ENCODE results near the gene TUBGCP2.

TUBGCP2 gene

GRCh38 chr10:133277277-133277992 is 31.2 kb downstream of the TUBGCP2 start:
- H3K4me3 ChIP-seq (ENCODE audit: low read depth, low read length): no peak overlapping the region
- no peak for TF ChIP-seq CTCF (IDR thresholded peaks at IDR 0.05; ENCODE audit: insufficient read depth, low read depth, low read length, missing control alignments)
- no peak for DNase-seq (ENCODE audit: low read depth)

- H3K4me3 ChIP-seq (ENCODE audit: low read depth, low read length): peak within 1 kb of the TSS; percentile 89
- TF ChIP-seq CTCF (IDR thresholded peaks at IDR 0.05; ENCODE audit: insufficient read depth, low read depth, low read length, missing control alignments): no peak
- peak; percentile 78 for DNase-seq (ENCODE audit: low read depth)
Observed at GRCh38 chr10:133276435-133277201, 32.1 kb downstream of the TUBGCP2 start, which contains the start of gene ADAM8. ADAM8 (minus strand) TSS chr10:133276868; CDS start chr10:133276817, 51 bp downstream.

GRCh38 chr10:133276100-133276434 is 32.6 kb downstream of the TUBGCP2 start:
- H3K4me3 ChIP-seq (ENCODE audit: low read depth, low read length): peak overlapping the region; percentile 89
- no peak for TF ChIP-seq CTCF (IDR thresholded peaks at IDR 0.05; ENCODE audit: insufficient read depth, low read depth, low read length, missing control alignments)

GRCh38 chr10:133275684-133276092 is 33.0 kb downstream of the TUBGCP2 start:
- peak; percentile 68 for DNase-seq (ENCODE audit: low read depth)
- peak; percentile 58 for TF ChIP-seq CTCF (IDR thresholded peaks at IDR 0.05; ENCODE audit: insufficient read depth, low read depth, low read length, missing control alignments)

More at GRCh38 chr10:133276100-133276434, 32.6 kb downstream of the TUBGCP2 start:
- DNase-seq (ENCODE audit: low read depth): no peak

GRCh38 chr10:133274751-133275683 is 33.7 kb downstream of the TUBGCP2 start:
- H3K4me3 ChIP-seq (ENCODE audit: low read depth, low read length): peak overlapping the region; percentile 89
- TF ChIP-seq CTCF (IDR thresholded peaks at IDR 0.05; ENCODE audit: insufficient read depth, low read depth, low read length, missing control alignments): no peak
- DNase-seq (ENCODE audit: low read depth): peak; percentile 92

More at GRCh38 chr10:133275684-133276092, 33.0 kb downstream of the TUBGCP2 start:
- peak overlapping the region; percentile 89 for H3K4me3 ChIP-seq (ENCODE audit: low read depth, low read length)

- no peak for TF ChIP-seq CTCF (IDR thresholded peaks at IDR 0.05; ENCODE audit: insufficient read depth, low read depth, low read length, missing control alignments)
- H3K4me3 ChIP-seq (ENCODE audit: low read depth, low read length): no peak overlapping the region
Observed at GRCh38 chr10:133273534-133274143, 35.0 kb downstream of the TUBGCP2 start.

More at GRCh38 chr10:133273534-133274143, 35.0 kb downstream of the TUBGCP2 start:
- DNase-seq (ENCODE audit: low read depth): no peak
